Measurements from ENCODE around the gene GOLGA2. TPM values are rescaled to one million over a fixed set of nuclear protein-coding genes. Genes with fewer than 3 reads are reported as not detected.

Gene GOLGA2
- polyA plus RNA-seq, 1 of the 3 experiments (the other 2 are of a cell fraction), result 103 TPM

DNA sequence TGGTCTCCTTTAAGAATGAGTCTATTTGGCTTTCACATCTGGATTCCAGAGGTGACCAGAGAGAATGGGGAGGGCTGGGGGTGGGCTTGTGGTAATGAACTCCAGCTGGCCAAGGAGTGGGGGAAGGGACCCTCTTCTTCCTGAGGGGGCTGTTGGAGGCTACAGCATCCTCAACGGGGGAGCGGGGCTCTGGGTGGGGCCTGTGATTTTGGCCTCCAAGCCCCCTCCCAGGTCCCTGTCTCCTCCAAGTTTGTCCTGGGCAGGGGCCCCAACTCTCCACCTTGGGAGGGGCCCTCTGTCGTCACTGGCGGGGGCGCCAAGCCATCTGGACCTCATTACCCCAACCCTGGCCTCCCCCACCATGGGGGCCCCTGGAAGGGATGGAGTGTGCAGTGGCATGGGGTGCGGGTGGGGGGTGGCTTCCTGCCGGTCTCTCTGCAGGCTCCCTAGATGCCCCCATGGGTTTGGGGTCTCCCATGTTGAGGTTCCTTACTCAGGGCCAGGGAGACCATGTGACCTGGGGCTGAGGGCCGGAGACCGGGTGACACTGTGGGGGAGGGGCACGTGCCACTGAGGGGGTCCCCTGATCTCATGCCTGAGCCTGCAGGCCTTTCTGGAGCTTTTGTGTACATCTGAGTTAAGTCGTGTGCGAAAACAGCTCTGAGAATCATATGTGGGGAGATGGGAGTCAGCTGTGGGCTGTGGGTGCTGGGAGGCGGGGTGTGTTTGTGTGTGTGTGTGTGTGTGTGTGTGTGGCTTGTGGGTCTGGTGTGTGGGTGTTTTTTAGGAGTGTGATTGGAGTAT is 32.4 kb downstream of the GOLGA2 start:
- peak overlapping the region in 1 of 2 experiments; percentile 95; a peak in 2 of 4 replicates for H3K27ac ChIP-seq (ENCODE audit: low read depth in 2 of 2, low read length in 1 of 2)
- WGBS (ENCODE audit: low lambda C conversion rate), result 66% methylated on average over 4 of the region's 13 CpGs
- H3K79me2 ChIP-seq (ENCODE audit: insufficient read depth), result no peaks in the 10 kb centered on the region
- ChIA-PET CTCF (interaction anchor here (0.8 to 3.4 kb wide), 3 partner anchors 12 to 43 kb away, joined by 3 to 13 read pairs (median 3); no protein-coding TSS in a partner anchor), POLR2A (no interaction called here)
- H3K27me3 ChIP-seq (ENCODE audit: insufficient read depth), result no peaks in the 10 kb centered on the region
- peaks cover 21 to 39% of the 10 kb centered on the region in 2 experiments for H3K4me1 ChIP-seq (ENCODE audit: control insufficient read depth in 1 of 2, insufficient read depth in 2 of 2, low read depth in 1 of 2, low read length in 1 of 2)
- no peak overlapping the region for H3K9ac ChIP-seq
- H3K9me2 ChIP-seq, result no peaks in the 10 kb centered on the region
- no peaks in the 10 kb centered on the region for H3F3A ChIP-seq (replicated peaks; ENCODE audit: insufficient read depth)
- H2AFZ ChIP-seq (ENCODE audit: low read depth), result no peak overlapping the region
- peak; percentile 85 for DNase-seq
- no peak overlapping the region for H3K4me2 ChIP-seq
- H3K9me3 ChIP-seq, result no peaks in the 10 kb centered on the region
- no peak overlapping the region for H3K4me3 ChIP-seq (ENCODE audit: low read depth in 2 of 2, low read length in 1 of 2)
- H4K20me1 ChIP-seq (ENCODE audit: insufficient read depth), result no peaks in the 10 kb centered on the region
- H3K36me3 ChIP-seq (replicated peaks in 1 of 2; ENCODE audit: control insufficient read depth in 1 of 2, insufficient read depth in 2 of 2, low read length in 1 of 2), result peaks cover 4 to 11% of the 10 kb centered on the region in 2 experiments
- TF ChIP-seq SMC3 (IDR thresholded peaks at IDR 0.05; ENCODE audit: low read depth, low read length) (no peak), NFIC (IDR thresholded peaks at IDR 0.05; ENCODE audit: borderline replicate concordance) (no peak), RFX5 (IDR thresholded peaks at IDR 0.05; ENCODE audit: low read length) (peak; percentile 15; the same call in 1 of the 2 replicates), TCF12 (IDR thresholded peaks at IDR 0.05) (peak; percentile 56; the same call in 1 of the 2 replicates), FOSL2 (IDR thresholded peaks at IDR 0.05; ENCODE audit: borderline replicate concordance, low read depth) (no peak), POLR2AphosphoS5 (IDR thresholded peaks at IDR 0.05; ENCODE audit: low read depth, low read length) (no peak), GABPA (IDR thresholded peaks at IDR 0.05; ENCODE audit: low read depth) (no peak), GATA2 (CRISPR knock-in tag; IDR thresholded peaks at IDR 0.05) (no peak), FOXM1 (IDR thresholded peaks at IDR 0.05; ENCODE audit: low read depth) (no peak), CHD2 (IDR thresholded peaks at IDR 0.05; ENCODE audit: low read length, partially characterized antibody) (peak; percentile 86), EZH2phosphoT487 (IDR thresholded peaks at IDR 0.05; ENCODE audit: borderline replicate concordance, low read depth) (no peak), YY1 (IDR thresholded peaks at IDR 0.05; ENCODE audit: low read depth) (no peak), EP300 (IDR thresholded peaks at IDR 0.05; ENCODE audit: borderline replicate concordance in 1 of 2, low read depth in 1 of 2, low read length in 1 of 2) (peak in 1 of 2 experiments; percentile 70; a peak in 1 of 4 replicates), TEAD4 (IDR thresholded peaks at IDR 0.05; ENCODE audit: borderline replicate concordance, insufficient read depth) (no peak), MXI1 (IDR thresholded peaks at IDR 0.05; ENCODE audit: low read depth, low read length) (no peak), MEF2A (IDR thresholded peaks at IDR 0.05; ENCODE audit: borderline replicate concordance, low read depth) (no peak), RXRA (IDR thresholded peaks at IDR 0.05; ENCODE audit: borderline replicate concordance, low read depth) (no peak), JUND (IDR thresholded peaks at IDR 0.05) (no peak), ELF1 (IDR thresholded peaks at IDR 0.05) (no peak), NRF1 (IDR thresholded peaks at IDR 0.05; ENCODE audit: low read depth, low read length) (no peak), RAD21 (IDR thresholded peaks at IDR 0.05; ENCODE audit: low read length) (no peak)
- TF ChIP-seq, protein P1, sequence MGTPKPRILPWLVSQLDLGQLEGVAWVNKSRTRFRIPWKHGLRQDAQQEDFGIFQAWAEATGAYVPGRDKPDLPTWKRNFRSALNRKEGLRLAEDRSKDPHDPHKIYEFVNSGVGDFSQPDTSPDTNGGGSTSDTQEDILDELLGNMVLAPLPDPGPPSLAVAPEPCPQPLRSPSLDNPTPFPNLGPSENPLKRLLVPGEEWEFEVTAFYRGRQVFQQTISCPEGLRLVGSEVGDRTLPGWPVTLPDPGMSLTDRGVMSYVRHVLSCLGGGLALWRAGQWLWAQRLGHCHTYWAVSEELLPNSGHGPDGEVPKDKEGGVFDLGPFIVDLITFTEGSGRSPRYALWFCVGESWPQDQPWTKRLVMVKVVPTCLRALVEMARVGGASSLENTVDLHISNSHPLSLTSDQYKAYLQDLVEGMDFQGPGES (IDR thresholded peaks at IDR 0.05; ENCODE audit: low read depth, low read length), result no peak
- TF ChIP-seq, protein P2, sequence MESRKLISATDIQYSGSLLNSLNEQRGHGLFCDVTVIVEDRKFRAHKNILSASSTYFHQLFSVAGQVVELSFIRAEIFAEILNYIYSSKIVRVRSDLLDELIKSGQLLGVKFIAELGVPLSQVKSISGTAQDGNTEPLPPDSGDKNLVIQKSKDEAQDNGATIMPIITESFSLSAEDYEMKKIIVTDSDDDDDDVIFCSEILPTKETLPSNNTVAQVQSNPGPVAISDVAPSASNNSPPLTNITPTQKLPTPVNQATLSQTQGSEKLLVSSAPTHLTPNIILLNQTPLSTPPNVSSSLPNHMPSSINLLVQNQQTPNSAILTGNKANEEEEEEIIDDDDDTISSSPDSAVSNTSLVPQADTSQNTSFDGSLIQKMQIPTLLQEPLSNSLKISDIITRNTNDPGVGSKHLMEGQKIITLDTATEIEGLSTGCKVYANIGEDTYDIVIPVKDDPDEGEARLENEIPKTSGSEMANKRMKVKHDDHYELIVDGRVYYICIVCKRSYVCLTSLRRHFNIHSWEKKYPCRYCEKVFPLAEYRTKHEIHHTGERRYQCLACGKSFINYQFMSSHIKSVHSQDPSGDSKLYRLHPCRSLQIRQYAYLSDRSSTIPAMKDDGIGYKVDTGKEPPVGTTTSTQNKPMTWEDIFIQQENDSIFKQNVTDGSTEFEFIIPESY (IDR thresholded peaks at IDR 0.05; ENCODE audit: borderline replicate concordance, low read depth), result no peak
- TF ChIP-seq, protein P3, sequence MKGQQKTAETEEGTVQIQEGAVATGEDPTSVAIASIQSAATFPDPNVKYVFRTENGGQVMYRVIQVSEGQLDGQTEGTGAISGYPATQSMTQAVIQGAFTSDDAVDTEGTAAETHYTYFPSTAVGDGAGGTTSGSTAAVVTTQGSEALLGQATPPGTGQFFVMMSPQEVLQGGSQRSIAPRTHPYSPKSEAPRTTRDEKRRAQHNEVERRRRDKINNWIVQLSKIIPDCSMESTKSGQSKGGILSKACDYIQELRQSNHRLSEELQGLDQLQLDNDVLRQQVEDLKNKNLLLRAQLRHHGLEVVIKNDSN (IDR thresholded peaks at IDR 0.05; ENCODE audit: borderline replicate concordance, low read depth), result no peak
- TF ChIP-seq, protein P4, sequence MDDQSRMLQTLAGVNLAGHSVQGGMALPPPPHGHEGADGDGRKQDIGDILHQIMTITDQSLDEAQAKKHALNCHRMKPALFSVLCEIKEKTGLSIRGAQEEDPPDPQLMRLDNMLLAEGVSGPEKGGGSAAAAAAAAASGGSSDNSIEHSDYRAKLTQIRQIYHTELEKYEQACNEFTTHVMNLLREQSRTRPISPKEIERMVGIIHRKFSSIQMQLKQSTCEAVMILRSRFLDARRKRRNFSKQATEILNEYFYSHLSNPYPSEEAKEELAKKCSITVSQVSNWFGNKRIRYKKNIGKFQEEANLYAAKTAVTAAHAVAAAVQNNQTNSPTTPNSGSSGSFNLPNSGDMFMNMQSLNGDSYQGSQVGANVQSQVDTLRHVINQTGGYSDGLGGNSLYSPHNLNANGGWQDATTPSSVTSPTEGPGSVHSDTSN (IDR thresholded peaks at IDR 0.05), result no peak
- TF ChIP-seq, protein P5, sequence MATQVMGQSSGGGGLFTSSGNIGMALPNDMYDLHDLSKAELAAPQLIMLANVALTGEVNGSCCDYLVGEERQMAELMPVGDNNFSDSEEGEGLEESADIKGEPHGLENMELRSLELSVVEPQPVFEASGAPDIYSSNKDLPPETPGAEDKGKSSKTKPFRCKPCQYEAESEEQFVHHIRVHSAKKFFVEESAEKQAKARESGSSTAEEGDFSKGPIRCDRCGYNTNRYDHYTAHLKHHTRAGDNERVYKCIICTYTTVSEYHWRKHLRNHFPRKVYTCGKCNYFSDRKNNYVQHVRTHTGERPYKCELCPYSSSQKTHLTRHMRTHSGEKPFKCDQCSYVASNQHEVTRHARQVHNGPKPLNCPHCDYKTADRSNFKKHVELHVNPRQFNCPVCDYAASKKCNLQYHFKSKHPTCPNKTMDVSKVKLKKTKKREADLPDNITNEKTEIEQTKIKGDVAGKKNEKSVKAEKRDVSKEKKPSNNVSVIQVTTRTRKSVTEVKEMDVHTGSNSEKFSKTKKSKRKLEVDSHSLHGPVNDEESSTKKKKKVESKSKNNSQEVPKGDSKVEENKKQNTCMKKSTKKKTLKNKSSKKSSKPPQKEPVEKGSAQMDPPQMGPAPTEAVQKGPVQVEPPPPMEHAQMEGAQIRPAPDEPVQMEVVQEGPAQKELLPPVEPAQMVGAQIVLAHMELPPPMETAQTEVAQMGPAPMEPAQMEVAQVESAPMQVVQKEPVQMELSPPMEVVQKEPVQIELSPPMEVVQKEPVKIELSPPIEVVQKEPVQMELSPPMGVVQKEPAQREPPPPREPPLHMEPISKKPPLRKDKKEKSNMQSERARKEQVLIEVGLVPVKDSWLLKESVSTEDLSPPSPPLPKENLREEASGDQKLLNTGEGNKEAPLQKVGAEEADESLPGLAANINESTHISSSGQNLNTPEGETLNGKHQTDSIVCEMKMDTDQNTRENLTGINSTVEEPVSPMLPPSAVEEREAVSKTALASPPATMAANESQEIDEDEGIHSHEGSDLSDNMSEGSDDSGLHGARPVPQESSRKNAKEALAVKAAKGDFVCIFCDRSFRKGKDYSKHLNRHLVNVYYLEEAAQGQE (IDR thresholded peaks at IDR 0.05; ENCODE audit: low read depth, low read length), result no peak
